Endothelial cell of umbilical vein (primary cell): Measurements from ENCODE around the gene PTGIR. TPM values are rescaled to one million over a fixed set of nuclear protein-coding genes. Genes with fewer than 3 reads are reported as not detected.

ENCODE experiments used
- BruUV-seq: library from RNA; stranded (reverse); fragments of 400-500 nt; replicated peaks from 2 replicates; lab custom pipeline; 2021; lab: Mats Ljungman, UMichigan
- CTCF ChIA-PET: fragments of 300-600, 350-600 bp; sonication (Branson Sonifier 250); formaldehyde crosslinking; loops from one replicate; lab custom pipeline; 2021; ENCODE audit warnings: antibody characterized with exemption, inconsistent platforms; lab: Charles Lee
- POLR2A ChIA-PET: fragments of 300-600, 350-600 bp; sonication (Branson Sonifier 250); formaldehyde crosslinking; loops from one replicate; lab custom pipeline; 2021; ENCODE audit warnings: antibody characterized with exemption, inconsistent platforms; lab: Charles Lee
- DNase-seq: peaks from one replicate; pipeline ENCODE4 v3.0.0-alpha.2; 2011; ENCODE audit warnings: low read depth, low spot score
- FAIRE-seq: peaks from 2 replicates; lab custom pipeline; 2011; peaks lifted over from hg19 to GRCh38; lab: Jason Lieb, UNC
- H2AFZ ChIP-seq: 2 replicates; pipeline ENCODE4 v1.6.0; 2012; ENCODE audit warnings: low read depth, low read length, control low read depth, inconsistent platforms
- H3K27ac ChIP-seq: 2 replicates; pipeline ENCODE4 v1.5.1; 2011; ENCODE audit warnings: low read depth, mild to moderate bottlenecking, control low read depth, low read length, moderate library complexity; ENCODE audit not compliant: insufficient read depth
- H3K27me3 ChIP-seq, 2 experiments: 2 replicates each; pipeline versions ENCODE4 v1.6.0 to v1.6.1; 2011; ENCODE audit warnings: low read length in 2 of 2, mixed read lengths in 1 of 2; ENCODE audit not compliant: control insufficient read depth in 2 of 2, insufficient read depth in 2 of 2
- H3K36me3 ChIP-seq, 2 experiments: 2 replicates in 1 of 2; 3 replicates in 1 of 2; pipeline ENCODE4 v1.5.1; 2011; ENCODE audit warnings: low read length in 2 of 2, mild to moderate bottlenecking in 1 of 2, moderate library complexity in 1 of 2; ENCODE audit not compliant: control insufficient read depth in 2 of 2, insufficient read depth in 2 of 2; ENCODE audit errors: extremely low read depth in 1 of 2
- H3K4me1 ChIP-seq: 3 replicates; pipeline ENCODE4 v1.5.1; 2011; ENCODE audit warnings: mild to moderate bottlenecking, low read length; ENCODE audit not compliant: control insufficient read depth, insufficient read depth; ENCODE audit errors: extremely low read depth
- H3K4me2 ChIP-seq: 2 replicates; pipeline ENCODE4 v1.6.1; 2011; ENCODE audit warnings: low read length, control low read depth, mixed read lengths; ENCODE audit not compliant: insufficient read depth
- H3K4me3 ChIP-seq, 3 experiments: fragments of 200-600 bp in 1 of 3; sonication (generic), shearing (Covaris generic) in 1 of 3; replicated peaks in 1 of 3; 2 replicates each; pipeline ENCODE4 v1.5.1; 2011 to 2016; ENCODE audit warnings: control low read depth in 3 of 3, low read length in 3 of 3, mild to moderate bottlenecking in 2 of 3, inconsistent platforms in 1 of 3, low read depth in 1 of 3, moderate library complexity in 1 of 3; ENCODE audit not compliant: insufficient read depth in 1 of 3
- H3K79me2 ChIP-seq: 2 replicates; pipeline ENCODE4 v1.6.0; 2012; ENCODE audit warnings: low read length, inconsistent platforms; ENCODE audit not compliant: control insufficient read depth, insufficient read depth
- H3K9ac ChIP-seq: replicated peaks from 2 replicates; pipeline ENCODE3; 2011; ENCODE audit warnings: low read length, control low read depth; ENCODE audit not compliant: insufficient read depth; ENCODE audit errors: extremely low read depth
- H3K9me1 ChIP-seq: replicated peaks from 3 replicates; pipeline ENCODE4 v1.6.0; 2011; ENCODE audit warnings: mild to moderate bottlenecking, low read length; ENCODE audit not compliant: control insufficient read depth, insufficient read depth; ENCODE audit errors: extremely low read depth
- H3K9me3 ChIP-seq: replicated peaks from 2 replicates; pipeline ENCODE4 v1.5.1; 2012; ENCODE audit warnings: low read length, inconsistent platforms; ENCODE audit not compliant: control insufficient read depth, insufficient read depth
- H4K20me1 ChIP-seq: replicated peaks from 2 replicates; pipeline ENCODE3; 2011; ENCODE audit warnings: mild to moderate bottlenecking, low read length; ENCODE audit not compliant: control insufficient read depth, insufficient read depth; ENCODE audit errors: extremely low read depth
- EZH2 ChIP-seq: IDR thresholded peaks from 2 replicates; pipeline ENCODE4 v1.6.1; 2012; ENCODE audit warnings: borderline replicate concordance, low read depth, mild to moderate bottlenecking, moderate library complexity, low read length, inconsistent platforms; ENCODE audit not compliant: severe bottlenecking
- FOS ChIP-seq: IDR thresholded peaks from 2 replicates; pipeline ENCODE4 v1.6.1; 2011; ENCODE audit warnings: mild to moderate bottlenecking, low read length, moderate library complexity, borderline replicate concordance; ENCODE audit not compliant: insufficient read depth
- POLR2AphosphoS5 ChIP-seq: IDR thresholded peaks from 2 replicates; pipeline ENCODE4 v1.6.1; 2012; ENCODE audit warnings: low read depth, mild to moderate bottlenecking, control low read depth, low read length, moderate library complexity; ENCODE audit not compliant: insufficient read depth
- dilution Hi-C: fragments of 300-500 bp; cut with MboI; formaldehyde crosslinking; loops from one replicate; pipeline ENCODE4 v1.15.0; 2019; ENCODE audit warnings: low sequenced_read_pairs; ENCODE audit not compliant: extremely low pct_ligation_motif_present
- intact Hi-C: fragments of 100-400 bp; cut with micrococcal nuclease; formaldehyde crosslinking; loops from one replicate; pipeline ENCODE4 v1.10.0; 2022
- polyA plus RNA-seq, 4 experiments: library from polyadenylated mRNA; depleted of rRNA in 3 of 4; stranded (reverse) in 3 of 4; unstranded in 1 of 4; fragments of >200 nt; gene quantifications; 2 replicates each; pipeline versions ENCODE4 v1.2.1 to v1.2.3, GENCODE V29; 2011 to 2012; ENCODE audit warnings: missing spikeins in 1 of 4
- total RNA-seq: library from RNA; stranded (reverse); gene quantifications from 2 replicates; pipeline ENCODE4 v1.2.3, GENCODE V29; 2021
- TF ChIP-seq, protein P1 (sequence below): IDR thresholded peaks from 2 replicates; pipeline ENCODE4 v1.6.1; 2011; ENCODE audit not compliant: insufficient read depth, insufficient read length
- TF ChIP-seq, protein P2 (sequence below), 2 donors: IDR thresholded peaks; 1 replicate in 1 of 2; 2 replicates in 1 of 2; pipeline ENCODE4 v1.5.1; 2011; ENCODE audit warnings: low read length in 2 of 2, mild to moderate bottlenecking in 2 of 2, moderate library complexity in 2 of 2, control low read depth in 1 of 2, inconsistent platforms in 1 of 2, low read depth in 1 of 2; ENCODE audit not compliant: insufficient read depth in 1 of 2; ENCODE audit errors: extremely low read depth in 1 of 2

PTGIR gene
- total and polyA plus RNA-seq, 2 donors (not counting 3 experiments of a cell fraction or from before 2014, with no cell fraction given), result 0.55 to 2.7 TPM

DNA sequence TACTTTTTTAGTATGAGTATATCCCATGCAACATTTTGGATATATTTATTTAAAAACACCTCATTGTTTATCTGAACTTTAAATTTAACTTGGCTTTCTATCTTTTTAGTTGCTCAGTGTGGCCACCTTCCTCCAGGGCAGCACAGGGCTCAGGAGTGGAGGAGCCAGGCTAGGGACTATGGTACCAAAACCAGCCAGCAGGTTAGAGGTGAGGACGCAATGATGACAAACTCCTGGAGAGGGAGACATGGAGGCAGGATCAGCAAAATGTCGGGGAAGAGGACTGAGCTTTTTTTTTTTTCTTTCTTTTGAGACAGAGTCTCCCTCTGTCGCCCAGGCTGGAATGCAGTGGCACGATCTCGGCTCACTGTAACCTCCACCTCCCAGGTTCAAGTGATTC lies 53.4 kb downstream of the PTGIR start:
- no peaks in the 10 kb centered on the region for H3K79me2 ChIP-seq
- no peaks in the 10 kb centered on the region for H3K9me3 ChIP-seq
- no peak overlapping the region for H3K4me2 ChIP-seq
- no peak overlapping the region for H3K4me3 ChIP-seq
- POLR2A ChIA-PET, result no interaction called here
- intact Hi-C loops, result no loop called here
- no TSS peak for BruUV-seq
- H3K4me1 ChIP-seq, result no peaks in the 10 kb centered on the region
- CTCF ChIA-PET, result interaction anchor here (1.0 to 1.4 kb wide), 5 partner anchors 8 to 90 kb away, joined by 3 to 8 read pairs (median 4); no protein-coding TSS in a partner anchor
- H2AFZ ChIP-seq, result no peak overlapping the region
- no peaks in the 10 kb centered on the region for H3K27me3 ChIP-seq
- DNase-seq, result no peak
- H3K36me3 ChIP-seq, result no peaks in the 10 kb centered on the region
- TF ChIP-seq, protein P1, sequence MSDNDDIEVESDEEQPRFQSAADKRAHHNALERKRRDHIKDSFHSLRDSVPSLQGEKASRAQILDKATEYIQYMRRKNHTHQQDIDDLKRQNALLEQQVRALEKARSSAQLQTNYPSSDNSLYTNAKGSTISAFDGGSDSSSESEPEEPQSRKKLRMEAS, result no peak
- TF ChIP-seq POLR2AphosphoS5 (no peak), FOS (no peak), EZH2 (no peak)
- TF ChIP-seq, protein P2, sequence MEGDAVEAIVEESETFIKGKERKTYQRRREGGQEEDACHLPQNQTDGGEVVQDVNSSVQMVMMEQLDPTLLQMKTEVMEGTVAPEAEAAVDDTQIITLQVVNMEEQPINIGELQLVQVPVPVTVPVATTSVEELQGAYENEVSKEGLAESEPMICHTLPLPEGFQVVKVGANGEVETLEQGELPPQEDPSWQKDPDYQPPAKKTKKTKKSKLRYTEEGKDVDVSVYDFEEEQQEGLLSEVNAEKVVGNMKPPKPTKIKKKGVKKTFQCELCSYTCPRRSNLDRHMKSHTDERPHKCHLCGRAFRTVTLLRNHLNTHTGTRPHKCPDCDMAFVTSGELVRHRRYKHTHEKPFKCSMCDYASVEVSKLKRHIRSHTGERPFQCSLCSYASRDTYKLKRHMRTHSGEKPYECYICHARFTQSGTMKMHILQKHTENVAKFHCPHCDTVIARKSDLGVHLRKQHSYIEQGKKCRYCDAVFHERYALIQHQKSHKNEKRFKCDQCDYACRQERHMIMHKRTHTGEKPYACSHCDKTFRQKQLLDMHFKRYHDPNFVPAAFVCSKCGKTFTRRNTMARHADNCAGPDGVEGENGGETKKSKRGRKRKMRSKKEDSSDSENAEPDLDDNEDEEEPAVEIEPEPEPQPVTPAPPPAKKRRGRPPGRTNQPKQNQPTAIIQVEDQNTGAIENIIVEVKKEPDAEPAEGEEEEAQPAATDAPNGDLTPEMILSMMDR (IDR thresholded peaks at IDR 0.05; ENCODE audit: extremely low read depth in 1 of 2, insufficient read depth in 1 of 2, low read depth in 1 of 2, low read length in 2 of 2), result peak in 1 of 2 donors; percentile 22
- no peak for FAIRE-seq
- no peak overlapping the region for H3K27ac ChIP-seq
- H4K20me1 ChIP-seq, result no peaks in the 10 kb centered on the region
- dilution Hi-C loops, result no loop called here
- no peaks in the 10 kb centered on the region for H3K9me1 ChIP-seq
- no peak overlapping the region for H3K9ac ChIP-seq

Other genes with a start within 250 kb of the PTGIR start
- 0.35 and 0.75 TPM in 2 replicates for gene CCDC8, start 211.5 kb downstream of the PTGIR start, total RNA-seq
- gene CCDC8, start 211.5 kb downstream of the PTGIR start, polyA plus RNA-seq, result 0.18 and 0.19 TPM in 2 replicates
- gene PNMA8C, start 196.2 kb downstream of the PTGIR start, total RNA-seq, result 0.07 TPM in 1 of 2 replicates, not detected in the other
- gene PNMA8C, start 196.2 kb downstream of the PTGIR start, polyA plus RNA-seq, result not detected in 2 replicates
- gene PNMA8A, start 153.5 kb downstream of the PTGIR start, total RNA-seq, result 0.16 and 0.27 TPM in 2 replicates
- gene PNMA8A, start 153.5 kb downstream of the PTGIR start, polyA plus RNA-seq, result 0.08 and 0.25 TPM in 2 replicates
- gene PNMA8B, start 129.2 kb downstream of the PTGIR start, total RNA-seq, result 0.11 TPM in 1 of 2 replicates, not detected in the other
- 0.02 TPM in 1 of 2 replicates, not detected in the other for gene PNMA8B, start 129.2 kb downstream of the PTGIR start, polyA plus RNA-seq
- gene CALM3, start 23.8 kb downstream of the PTGIR start, total RNA-seq, result 305 and 351 TPM in 2 replicates
- 328 and 425 TPM in 2 replicates for gene CALM3, start 23.8 kb downstream of the PTGIR start, polyA plus RNA-seq
- not detected in 2 replicates for gene GNG8, start 11.1 kb upstream of the PTGIR start, total RNA-seq
- not detected in 2 replicates for gene GNG8, start 11.1 kb upstream of the PTGIR start, polyA plus RNA-seq
- 0.22 and 0.65 TPM in 2 replicates for gene DACT3, start 36.1 kb upstream of the PTGIR start, total RNA-seq
- gene DACT3, start 36.1 kb upstream of the PTGIR start, polyA plus RNA-seq, result 0.76 and 0.83 TPM in 2 replicates
- 94.9 and 101 TPM in 2 replicates for gene PRKD2, start 92.0 kb upstream of the PTGIR start, total RNA-seq
- 40.4 and 42.4 TPM in 2 replicates for gene PRKD2, start 92.0 kb upstream of the PTGIR start, polyA plus RNA-seq
- 28.6 and 32.8 TPM in 2 replicates for gene FKRP, start 121.0 kb upstream of the PTGIR start, total RNA-seq
- gene FKRP, start 121.0 kb upstream of the PTGIR start, polyA plus RNA-seq, result 31.5 and 33.5 TPM in 2 replicates
- 108 and 116 TPM in 2 replicates for gene STRN4, start 121.4 kb upstream of the PTGIR start, total RNA-seq
- gene STRN4, start 121.4 kb upstream of the PTGIR start, polyA plus RNA-seq, result 144 and 179 TPM in 2 replicates
- gene SLC1A5, start 163.5 kb upstream of the PTGIR start, total RNA-seq, result 105 and 114 TPM in 2 replicates
- 114 TPM in 2 replicates for gene SLC1A5, start 163.5 kb upstream of the PTGIR start, polyA plus RNA-seq
- gene AP2S1, start 225.8 kb upstream of the PTGIR start, total RNA-seq, result 279 and 313 TPM in 2 replicates
- 376 and 417 TPM in 2 replicates for gene AP2S1, start 225.8 kb upstream of the PTGIR start, polyA plus RNA-seq
- gene ARHGAP35, start 235.9 kb upstream of the PTGIR start, total RNA-seq, result 47.3 and 51.3 TPM in 2 replicates
- 25.7 and 28.3 TPM in 2 replicates for gene ARHGAP35, start 235.9 kb upstream of the PTGIR start, polyA plus RNA-seq